Glutamatergic neuron (in vitro differentiated cells): ENCODE results near the gene TAOK3. TPM values are rescaled to one million over a fixed set of nuclear protein-coding genes. Genes with fewer than 3 reads are reported as not detected.

Source experiments
- DNase-seq: peaks from one replicate; pipeline ENCODE4 v3.0.0; 2022
- H3K27ac Mint-ChIP-seq: one replicate; pipeline ENCODE4 v1.8.0; 2020; ENCODE audit warnings: mild to moderate bottlenecking, mixed read lengths, inconsistent platforms; ENCODE audit not compliant: unreplicated experiment
- H3K27me3 Mint-ChIP-seq: one replicate; pipeline ENCODE4 v1.8.0; 2020; ENCODE audit warnings: mild to moderate bottlenecking, moderate library complexity, mixed read lengths, inconsistent platforms; ENCODE audit not compliant: unreplicated experiment
- H3K36me3 Mint-ChIP-seq: one replicate; pipeline ENCODE4 v1.8.0; 2020; ENCODE audit warnings: mild to moderate bottlenecking, mixed read lengths, inconsistent platforms; ENCODE audit not compliant: unreplicated experiment
- H3K4me1 Mint-ChIP-seq: one replicate; pipeline ENCODE4 v1.8.0; 2020; ENCODE audit warnings: mild to moderate bottlenecking, low read depth, mixed read lengths, inconsistent platforms; ENCODE audit not compliant: unreplicated experiment
- H3K4me3 Mint-ChIP-seq: one replicate; pipeline ENCODE4 v1.8.0; 2020; ENCODE audit warnings: mild to moderate bottlenecking, mixed read lengths, inconsistent platforms; ENCODE audit not compliant: unreplicated experiment
- H3K9me3 Mint-ChIP-seq: one replicate; pipeline ENCODE4 v1.8.0; 2020; ENCODE audit warnings: mild to moderate bottlenecking, moderate library complexity, mixed read lengths, inconsistent platforms; ENCODE audit not compliant: unreplicated experiment
- total RNA-seq: library from RNA; stranded (reverse); fragmentation: NEBNext Ultra II Directional; extraction: Animal tissue kit (Norgen Biotek cat#: 25700); gene quantifications from one replicate; pipeline ENCODE4 v1.2.1, GENCODE V29; 2021; ENCODE audit not compliant: unreplicated experiment
- TF ChIP-seq, protein P1 (sequence below): fragments of 200-600 bp; sonication (generic); IDR thresholded peaks from one replicate; pipeline ENCODE4 v1.5.0; 2021; ENCODE audit not compliant: partially characterized antibody, unreplicated experiment

Gene TAOK3
- total RNA-seq, 1 donor from 2014 or later: 13.1 TPM

DNA sequence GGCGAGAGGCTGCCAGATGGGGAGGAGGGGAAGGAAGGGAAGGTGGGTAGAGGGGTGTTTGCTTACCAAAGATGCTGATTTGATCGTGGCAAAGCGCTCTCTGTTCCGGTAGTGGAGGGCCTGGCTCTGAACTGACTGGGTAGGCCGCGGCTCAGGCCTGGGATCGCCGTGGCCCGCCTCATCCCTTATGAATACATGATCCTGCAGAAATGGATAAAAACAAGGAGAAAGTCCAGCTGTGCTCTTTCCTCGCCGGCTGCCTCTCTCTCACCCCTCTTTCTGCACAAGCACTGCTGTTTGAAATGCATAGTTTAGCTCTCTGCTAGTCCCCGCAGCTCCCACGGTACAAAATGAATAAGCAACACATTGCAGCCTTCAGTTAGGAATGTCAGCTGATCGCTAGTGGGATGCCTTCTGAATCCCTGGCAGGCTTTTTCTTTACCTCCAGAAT is 182.9 kb downstream of the TAOK3 start:
- TF ChIP-seq, protein P1, sequence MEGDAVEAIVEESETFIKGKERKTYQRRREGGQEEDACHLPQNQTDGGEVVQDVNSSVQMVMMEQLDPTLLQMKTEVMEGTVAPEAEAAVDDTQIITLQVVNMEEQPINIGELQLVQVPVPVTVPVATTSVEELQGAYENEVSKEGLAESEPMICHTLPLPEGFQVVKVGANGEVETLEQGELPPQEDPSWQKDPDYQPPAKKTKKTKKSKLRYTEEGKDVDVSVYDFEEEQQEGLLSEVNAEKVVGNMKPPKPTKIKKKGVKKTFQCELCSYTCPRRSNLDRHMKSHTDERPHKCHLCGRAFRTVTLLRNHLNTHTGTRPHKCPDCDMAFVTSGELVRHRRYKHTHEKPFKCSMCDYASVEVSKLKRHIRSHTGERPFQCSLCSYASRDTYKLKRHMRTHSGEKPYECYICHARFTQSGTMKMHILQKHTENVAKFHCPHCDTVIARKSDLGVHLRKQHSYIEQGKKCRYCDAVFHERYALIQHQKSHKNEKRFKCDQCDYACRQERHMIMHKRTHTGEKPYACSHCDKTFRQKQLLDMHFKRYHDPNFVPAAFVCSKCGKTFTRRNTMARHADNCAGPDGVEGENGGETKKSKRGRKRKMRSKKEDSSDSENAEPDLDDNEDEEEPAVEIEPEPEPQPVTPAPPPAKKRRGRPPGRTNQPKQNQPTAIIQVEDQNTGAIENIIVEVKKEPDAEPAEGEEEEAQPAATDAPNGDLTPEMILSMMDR: no peak
- H3K4me3 Mint-ChIP-seq: peak overlapping the region; percentile 81
- H3K9me3 Mint-ChIP-seq: peaks cover 4% of the 10 kb centered on the region
- peak overlapping the region; percentile 93 for H3K27ac Mint-ChIP-seq
- H3K36me3 Mint-ChIP-seq: no peaks in the 10 kb centered on the region
- H3K4me1 Mint-ChIP-seq: peaks cover 22% of the 10 kb centered on the region
- H3K27me3 Mint-ChIP-seq: no peaks in the 10 kb centered on the region
- DNase-seq: peak; percentile 53

DNA sequence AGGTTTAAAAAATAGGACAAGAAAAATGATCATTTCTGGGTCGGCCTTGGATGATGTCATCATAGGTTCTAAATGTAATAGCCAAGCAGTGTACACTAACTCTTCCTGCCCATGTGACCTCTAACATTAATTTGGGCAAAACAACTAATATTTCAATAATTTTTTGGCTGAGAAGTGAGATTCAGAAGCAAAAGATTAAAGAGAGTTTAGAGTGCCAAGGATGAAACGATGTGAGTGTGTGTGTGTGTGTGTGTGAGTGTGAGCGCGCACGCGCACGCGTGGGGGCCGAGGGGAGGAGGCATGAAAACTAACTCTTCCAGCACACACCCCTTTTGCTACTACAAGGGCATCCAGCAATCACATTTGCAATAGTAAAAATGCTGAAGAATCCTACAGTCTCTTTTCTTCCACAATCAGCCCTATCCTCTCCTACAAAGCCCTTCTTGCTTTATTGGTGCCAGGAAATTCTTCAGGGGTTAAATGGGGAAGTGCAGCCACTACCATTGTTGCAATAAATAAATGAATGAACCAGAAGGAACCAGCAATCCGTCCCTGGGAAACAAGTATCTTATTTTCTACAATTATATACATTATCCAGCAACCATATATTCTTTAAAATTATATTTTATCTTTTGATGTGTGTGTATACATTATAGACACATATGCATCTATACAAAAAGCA is 183.9 kb downstream of the TAOK3 start:
- H3K36me3 Mint-ChIP-seq: no peaks in the 10 kb centered on the region
- H3K4me3 Mint-ChIP-seq: peak overlapping the region; percentile 81
- DNase-seq: no peak
- H3K4me1 Mint-ChIP-seq: peaks cover 22% of the 10 kb centered on the region
- TF ChIP-seq, protein P1: no peak
- no peaks in the 10 kb centered on the region for H3K27me3 Mint-ChIP-seq
- peak overlapping the region; percentile 72 for H3K27ac Mint-ChIP-seq
- peaks cover 4% of the 10 kb centered on the region for H3K9me3 Mint-ChIP-seq

DNA sequence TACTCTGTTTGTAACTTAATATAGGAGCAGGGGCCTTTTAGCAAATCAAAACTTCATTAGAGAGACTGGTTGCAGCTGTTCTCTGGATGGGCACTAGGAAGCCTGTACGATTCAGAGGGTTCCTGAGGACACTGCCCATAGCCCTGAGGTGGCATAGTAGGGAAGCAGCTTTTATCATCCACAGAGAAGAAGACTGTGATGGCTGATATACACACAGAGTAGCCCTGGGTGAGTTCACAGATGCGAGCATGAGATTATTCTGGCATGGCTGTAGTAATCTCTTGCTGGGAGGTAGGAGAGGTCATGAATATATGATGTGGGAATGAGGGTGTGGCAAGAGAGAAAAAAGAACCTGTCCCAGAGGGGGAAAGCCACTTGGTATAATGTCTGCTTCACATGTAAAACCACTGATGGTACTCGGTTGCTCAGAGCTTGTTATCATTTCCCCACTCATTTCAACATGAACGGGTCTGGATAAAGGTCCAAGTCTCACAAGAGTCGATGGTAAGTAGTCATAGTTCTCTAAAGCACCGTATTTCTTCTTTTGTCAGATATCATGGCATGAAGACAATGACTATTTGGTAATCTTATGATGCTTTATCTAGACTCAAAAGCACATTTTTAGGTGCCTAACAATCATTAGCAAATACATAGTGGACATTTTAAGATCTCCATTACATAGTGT is 184.8 kb downstream of the TAOK3 start:
- Mint-ChIP-seq H3K27me3 (no peaks in the 10 kb centered on the region), H3K4me3 (peak overlapping the region; percentile 14), H3K27ac (peak overlapping the region; percentile 7), H3K36me3 (no peaks in the 10 kb centered on the region), H3K4me1 (peaks cover 22% of the 10 kb centered on the region), H3K9me3 (peaks cover 4% of the 10 kb centered on the region)
- TF ChIP-seq, protein P1: no peak
- no peak for DNase-seq

DNA sequence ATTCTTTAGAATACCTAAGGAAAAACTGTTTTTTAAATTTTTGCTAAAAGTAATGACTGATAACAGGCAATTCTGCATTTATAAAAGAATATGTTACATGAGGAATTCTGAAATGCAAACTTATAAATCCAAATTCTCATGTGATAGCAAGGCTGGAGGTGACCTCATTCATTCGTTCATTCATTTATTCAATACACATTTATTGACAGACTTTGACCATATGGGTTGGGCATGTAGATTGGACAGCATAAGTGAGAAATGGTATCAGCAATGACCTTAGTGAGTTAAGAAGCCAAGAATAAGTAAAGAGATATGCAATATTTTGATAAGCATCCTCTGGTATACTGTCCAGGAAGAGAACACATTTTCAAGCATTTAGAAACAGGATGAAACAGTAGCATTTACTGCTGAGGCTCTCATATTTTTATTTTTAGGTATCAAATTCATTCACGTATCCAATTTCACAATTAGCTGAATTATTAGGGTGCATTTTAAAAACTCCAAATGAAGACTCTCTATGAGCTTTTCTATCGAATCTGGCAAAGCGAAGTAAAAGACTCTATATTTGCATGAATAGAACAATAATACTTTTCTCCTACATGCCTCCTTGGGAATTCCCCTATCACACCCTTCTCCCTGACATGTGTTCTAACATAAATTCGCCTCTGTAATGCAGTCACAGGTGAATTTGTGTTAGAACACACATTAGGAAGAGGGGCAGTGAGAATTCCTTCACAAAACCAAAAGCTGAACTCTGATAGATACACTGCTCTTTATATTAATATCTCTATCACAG is 186.9 kb downstream of the TAOK3 start:
- H3K4me3 Mint-ChIP-seq: no peak overlapping the region
- TF ChIP-seq, protein P1: no peak
- H3K36me3 Mint-ChIP-seq: no peaks in the 10 kb centered on the region
- peaks cover 25% of the 10 kb centered on the region for H3K4me1 Mint-ChIP-seq
- H3K27ac Mint-ChIP-seq: no peak overlapping the region
- peaks cover 4% of the 10 kb centered on the region for H3K9me3 Mint-ChIP-seq
- H3K27me3 Mint-ChIP-seq: no peaks in the 10 kb centered on the region
- no peak for DNase-seq
